Stimulated activated CD8-positive, alpha-beta memory T cell treated with anti-CD3 and anti-CD28 coated beads, Interleukin-2, amount 100 ng/mL, for 1 hour (primary cell): Measurements from ENCODE around the gene TFE3.

Experiments
- DNase-seq, 2 donors: peaks; one replicate each; pipeline ENCODE4 v3.0.0-alpha.2; 2020; ENCODE audit warnings: low read depth in 2 of 2

Gene TFE3

GRCh38 chrX:49043220-49043986 is at the start of gene TFE3:
TSS of gene TFE3 (minus strand) at chrX:49043357. CDS start at chrX:49043226, 131 bp downstream.
- DNase-seq: peak; percentile 84 to 89

GRCh38 chrX:49089553-49089952 is 46.4 kb upstream of the TFE3 start:
- no peak for DNase-seq

GRCh38 chrX:49082271-49082871 is 39.2 kb upstream of the TFE3 start:
- DNase-seq: no peak

GRCh38 chrX:49079489-49080428 is 36.6 kb upstream of the TFE3 start, which contains the start of gene WDR45:
TSS of gene WDR45 (minus strand) at chrX:49079887. CDS start at chrX:49078095, 1,792 bp downstream.
- DNase-seq: peak; percentile 47 to 56

GRCh38 chrX:49077941-49078340 is 34.8 kb upstream of the TFE3 start:
- DNase-seq: no peak

- DNase-seq: no peak
These were observed 32.2 kb upstream of the TFE3 start for GRCh38 chrX:49075347-49075746.

- DNase-seq: peak; percentile 73 to 80
These were observed 30.7 kb upstream of the TFE3 start, which contains the start of gene PRAF2 for GRCh38 chrX:49073601-49074575. TSS of gene PRAF2 (minus strand) at chrX:49074002. CDS start at chrX:49073987, 15 bp downstream.

GRCh38 chrX:49072712-49073095 is 29.5 kb upstream of the TFE3 start:
- DNase-seq: no peak

GRCh38 chrX:49071877-49072711 is 28.9 kb upstream of the TFE3 start:
- no peak for DNase-seq

GRCh38 chrX:49070988-49071387 is 27.8 kb upstream of the TFE3 start:
- DNase-seq: no peak

- DNase-seq: no peak
These were observed 25.9 kb upstream of the TFE3 start for GRCh38 chrX:49069038-49069437.

GRCh38 chrX:49067285-49068120 is 24.3 kb upstream of the TFE3 start:
- no peak for DNase-seq

GRCh38 chrX:49066690-49067089 is 23.5 kb upstream of the TFE3 start:
- no peak for DNase-seq

- DNase-seq: no peak
These were observed 23.1 kb upstream of the TFE3 start for GRCh38 chrX:49066278-49066677.

- DNase-seq: no peak
These were observed 21.6 kb upstream of the TFE3 start for GRCh38 chrX:49064735-49065134.

GRCh38 chrX:49064303-49064702 is 21.1 kb upstream of the TFE3 start:
- no peak for DNase-seq

GRCh38 chrX:49063715-49064114 is 20.6 kb upstream of the TFE3 start:
- no peak for DNase-seq

GRCh38 chrX:49061916-49062315 is 18.8 kb upstream of the TFE3 start:
- no peak for DNase-seq

GRCh38 chrX:49061490-49061889 is 18.3 kb upstream of the TFE3 start:
- DNase-seq: no peak
